Stimulated activated CD4-positive, alpha-beta T cell treated with anti-CD3 and anti-CD28 coated beads, Interleukin-1b, Interleukin-23, amount 100 ng/mL, for 1 hour (primary cell): ENCODE data around the gene NOL4L.

Source experiments
- DNase-seq, 2 donors: peaks; one replicate each; pipeline ENCODE4 v3.0.0-alpha.2; 2020; ENCODE audit warnings: low read depth in 2 of 2

NOL4L gene

DNA sequence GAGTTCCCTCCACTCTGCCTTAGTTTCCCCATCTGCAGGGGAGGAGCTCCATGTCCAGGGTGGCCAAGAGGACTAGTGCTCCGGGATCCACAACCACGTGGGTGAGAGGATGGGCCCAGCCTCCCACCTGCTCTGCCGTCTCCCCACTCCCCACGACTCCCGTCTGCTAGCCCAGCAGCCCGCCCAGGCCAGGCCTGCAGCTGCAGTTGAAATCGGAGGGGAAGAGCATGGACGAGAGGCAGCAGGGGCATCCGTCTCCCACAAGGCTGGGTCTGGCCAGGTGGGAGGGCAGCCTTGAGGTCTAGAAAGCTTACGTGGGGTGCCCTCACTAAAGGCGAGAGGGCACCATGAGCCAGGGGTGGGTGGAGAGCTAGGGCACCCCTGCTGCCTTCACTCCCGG lies 8.6 kb downstream of the NOL4L start:
- DNase-seq = no peak

DNA sequence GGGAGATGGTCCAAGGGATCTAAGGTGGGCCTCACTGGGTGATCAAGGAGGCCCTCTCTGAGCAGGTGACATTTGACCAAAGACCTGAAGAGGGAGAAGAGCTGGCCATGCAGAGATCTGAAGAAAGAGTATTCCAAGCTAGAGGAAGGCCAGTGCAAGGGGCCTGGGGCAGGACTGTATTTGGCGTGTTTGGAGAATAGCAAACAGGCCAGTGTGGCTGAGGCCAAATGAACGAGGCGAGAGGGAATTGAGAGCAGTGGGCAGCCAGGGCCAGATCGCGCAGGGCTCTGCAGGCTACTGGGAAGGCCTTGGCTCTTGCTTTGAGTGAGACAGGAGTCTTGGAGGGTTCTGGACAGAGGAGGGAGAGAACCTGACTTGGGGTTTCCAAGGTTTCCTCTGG lies 9.3 kb downstream of the NOL4L start:
- no peak for DNase-seq

DNA sequence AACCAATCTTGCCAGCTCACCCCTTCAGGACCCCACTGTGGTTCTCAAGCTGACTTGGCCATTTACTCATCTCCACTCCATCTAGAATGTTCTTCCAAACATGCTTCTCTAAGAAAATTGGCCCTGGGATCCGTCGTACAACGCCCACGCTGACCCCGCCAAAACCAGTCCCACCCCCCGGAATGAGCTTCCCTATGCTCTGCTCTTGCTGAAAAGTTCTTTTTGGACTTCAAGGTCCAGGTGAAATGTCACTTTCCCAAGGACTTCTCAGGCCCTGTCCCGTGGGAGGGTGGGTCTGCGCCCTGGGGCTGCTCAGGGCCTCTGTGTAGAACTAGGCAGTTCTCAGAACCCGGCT lies 9.9 kb downstream of the NOL4L start:
- no peak for DNase-seq

DNA sequence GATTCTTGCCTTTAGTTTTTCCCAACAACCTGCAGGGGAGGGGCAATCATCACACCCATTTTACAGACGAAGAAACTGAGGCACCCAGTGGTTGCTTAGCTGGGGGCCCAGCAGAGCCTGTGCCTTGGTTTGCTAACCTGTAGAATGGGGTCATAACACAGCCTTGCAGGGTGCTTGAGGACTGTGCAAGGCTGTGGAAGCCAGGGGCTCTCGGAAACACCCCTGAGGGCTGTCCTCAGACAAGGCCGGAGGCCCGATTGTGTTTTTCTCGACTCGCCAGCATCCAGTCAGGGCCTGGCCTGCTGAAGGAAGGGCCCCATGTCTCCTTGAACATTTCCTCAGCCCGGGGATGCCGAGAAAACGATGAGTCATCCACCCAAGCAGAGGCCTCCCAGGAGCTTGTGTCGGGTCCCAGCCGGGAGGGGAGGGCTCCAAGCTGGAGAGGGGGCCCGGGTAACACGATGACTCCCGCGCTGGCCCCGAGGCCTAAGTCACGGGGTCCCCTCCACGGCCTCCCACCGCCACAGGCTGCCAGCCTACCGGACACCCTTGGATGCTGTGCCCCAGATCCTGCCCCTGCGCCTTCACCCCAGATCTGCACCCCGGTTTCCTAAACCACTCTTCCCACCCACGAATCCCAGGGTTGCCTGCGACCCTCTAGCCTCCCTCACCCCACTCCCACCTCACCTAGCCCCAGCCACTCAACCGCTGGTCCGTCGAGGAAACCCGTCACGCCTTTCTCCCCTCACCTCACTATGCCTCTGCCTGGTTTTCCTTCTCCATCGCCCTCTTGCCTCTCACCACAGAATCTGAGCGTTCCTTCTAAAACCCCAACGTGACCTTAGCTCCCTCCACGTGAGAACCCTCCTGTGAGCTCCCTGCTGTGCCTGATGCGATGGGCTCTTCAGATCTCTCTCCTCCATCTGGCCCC lies 10.6 kb downstream of the NOL4L start:
- no peak for DNase-seq

DNA sequence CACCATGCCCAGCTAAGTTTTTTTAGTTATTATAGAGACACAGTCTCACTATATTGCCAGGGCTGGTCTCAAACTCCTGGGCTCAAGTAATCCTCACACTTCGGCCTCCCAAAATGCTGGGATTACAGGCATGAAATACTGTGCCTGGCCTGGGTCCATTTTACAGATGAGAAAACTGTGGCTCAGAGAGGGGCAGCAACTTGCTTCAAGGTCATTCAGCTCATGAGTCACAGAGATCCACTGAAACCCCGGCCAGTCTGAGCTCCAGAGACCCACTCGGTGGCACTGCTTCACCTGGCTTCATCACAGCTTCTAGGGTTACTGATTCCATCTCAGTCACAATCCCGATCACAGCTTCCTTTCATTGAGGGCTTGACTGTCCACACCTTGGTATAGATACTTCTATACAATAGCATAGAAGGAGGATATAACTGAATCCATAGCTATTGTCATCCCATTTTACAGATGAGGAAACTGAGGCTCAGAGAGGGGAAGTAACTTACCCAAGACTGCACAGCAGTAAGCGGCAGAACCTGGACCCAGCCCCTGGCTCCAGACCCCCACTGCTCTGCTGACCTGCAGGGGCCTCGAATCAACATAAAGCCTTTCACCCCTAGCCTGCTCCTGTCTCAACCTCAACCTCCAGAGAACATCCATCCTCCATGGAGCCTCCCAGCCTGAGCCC lies 11.8 kb downstream of the NOL4L start:
- DNase-seq = no peak

DNA sequence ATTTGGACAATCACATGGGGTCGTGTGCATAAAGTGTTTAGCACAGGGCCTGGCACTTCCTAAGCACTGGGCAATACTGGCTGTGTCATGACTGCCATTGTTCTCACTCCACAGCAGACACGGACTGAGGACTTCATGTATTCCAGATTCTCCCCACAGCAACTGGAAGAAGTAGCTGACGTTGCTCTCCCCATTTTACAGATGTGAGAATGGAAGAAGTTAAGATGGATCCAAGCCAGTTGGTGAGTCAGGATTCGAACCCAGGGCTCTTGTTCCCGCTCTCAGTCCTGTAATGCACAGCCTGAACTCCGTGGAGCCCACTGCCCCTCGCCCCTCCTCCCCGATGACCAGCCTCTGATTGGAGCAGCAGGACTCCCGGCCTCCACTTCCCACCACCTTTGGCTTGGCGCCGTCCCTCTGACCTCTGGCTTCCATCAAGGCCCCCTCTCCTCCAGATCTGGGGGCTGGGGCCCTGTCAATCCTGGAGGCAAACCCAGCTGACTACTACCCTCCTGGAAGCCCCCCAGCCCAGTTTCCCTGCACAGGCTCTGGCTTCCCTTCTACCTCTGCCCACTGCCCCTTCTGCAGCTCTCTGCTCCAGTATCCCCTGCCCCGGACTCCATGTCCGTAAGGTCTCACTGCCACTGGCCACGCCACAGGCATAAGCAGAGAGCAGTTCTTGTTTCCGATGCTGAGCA lies 12.7 kb downstream of the NOL4L start:
- no peak for DNase-seq

DNA sequence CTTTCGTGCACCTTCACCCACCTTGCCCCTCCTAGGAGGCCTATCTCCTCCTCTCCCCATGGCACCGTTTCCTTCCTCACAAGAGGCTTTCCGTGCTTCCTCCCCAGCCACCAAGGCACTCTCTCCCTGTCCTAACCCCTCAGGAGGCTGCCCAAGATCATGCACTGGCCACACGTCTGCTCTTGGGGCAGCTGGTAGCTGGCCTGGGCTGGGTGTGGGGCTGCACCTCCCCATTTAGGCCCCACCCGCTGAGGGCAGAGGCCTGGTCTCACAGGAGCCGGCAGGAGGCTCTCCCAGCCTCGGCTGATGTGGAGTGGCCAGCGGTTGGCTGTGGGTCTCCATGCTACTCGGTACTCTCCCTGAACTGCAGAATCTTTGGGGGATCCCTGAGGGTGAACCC lies 13.6 kb downstream of the NOL4L start:
- DNase-seq = no peak

DNA sequence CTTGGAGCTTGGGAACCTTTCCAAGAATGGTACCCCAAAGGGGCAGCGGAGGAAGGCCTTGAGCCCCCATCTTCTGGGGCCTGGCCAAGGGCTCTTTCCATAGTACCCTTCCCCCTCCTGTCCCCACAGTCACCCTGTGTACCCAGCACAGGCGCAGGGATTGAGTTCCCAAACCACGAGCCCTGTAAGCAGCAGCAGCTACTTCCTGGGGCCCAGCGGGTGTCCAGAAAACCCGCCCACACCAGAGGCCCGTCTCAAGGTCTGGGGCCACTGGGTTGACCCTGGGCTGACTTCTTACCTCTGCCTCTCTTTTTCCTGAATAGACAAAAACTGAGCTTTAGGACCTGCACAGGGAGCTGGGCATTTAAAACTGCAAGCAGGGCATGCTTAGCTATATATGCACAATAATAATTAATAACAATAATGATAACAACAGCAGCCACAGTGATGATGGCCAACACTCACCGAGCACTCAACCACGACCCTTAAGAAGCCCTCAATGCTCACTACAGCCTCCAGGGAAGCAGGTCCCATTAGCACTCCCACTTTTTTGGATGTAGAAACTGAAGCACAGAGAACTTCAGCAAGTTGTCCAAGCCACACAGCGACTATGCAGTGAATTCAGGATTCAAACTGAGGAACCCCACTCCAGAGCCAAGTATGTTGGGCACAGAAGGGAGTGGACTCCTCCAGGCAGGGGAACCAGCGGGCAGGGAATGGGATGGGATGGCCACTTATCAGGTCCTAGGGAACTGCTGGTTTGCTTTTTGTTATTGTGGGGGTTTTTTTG lies 14.5 kb downstream of the NOL4L start:
- no peak for DNase-seq

DNA sequence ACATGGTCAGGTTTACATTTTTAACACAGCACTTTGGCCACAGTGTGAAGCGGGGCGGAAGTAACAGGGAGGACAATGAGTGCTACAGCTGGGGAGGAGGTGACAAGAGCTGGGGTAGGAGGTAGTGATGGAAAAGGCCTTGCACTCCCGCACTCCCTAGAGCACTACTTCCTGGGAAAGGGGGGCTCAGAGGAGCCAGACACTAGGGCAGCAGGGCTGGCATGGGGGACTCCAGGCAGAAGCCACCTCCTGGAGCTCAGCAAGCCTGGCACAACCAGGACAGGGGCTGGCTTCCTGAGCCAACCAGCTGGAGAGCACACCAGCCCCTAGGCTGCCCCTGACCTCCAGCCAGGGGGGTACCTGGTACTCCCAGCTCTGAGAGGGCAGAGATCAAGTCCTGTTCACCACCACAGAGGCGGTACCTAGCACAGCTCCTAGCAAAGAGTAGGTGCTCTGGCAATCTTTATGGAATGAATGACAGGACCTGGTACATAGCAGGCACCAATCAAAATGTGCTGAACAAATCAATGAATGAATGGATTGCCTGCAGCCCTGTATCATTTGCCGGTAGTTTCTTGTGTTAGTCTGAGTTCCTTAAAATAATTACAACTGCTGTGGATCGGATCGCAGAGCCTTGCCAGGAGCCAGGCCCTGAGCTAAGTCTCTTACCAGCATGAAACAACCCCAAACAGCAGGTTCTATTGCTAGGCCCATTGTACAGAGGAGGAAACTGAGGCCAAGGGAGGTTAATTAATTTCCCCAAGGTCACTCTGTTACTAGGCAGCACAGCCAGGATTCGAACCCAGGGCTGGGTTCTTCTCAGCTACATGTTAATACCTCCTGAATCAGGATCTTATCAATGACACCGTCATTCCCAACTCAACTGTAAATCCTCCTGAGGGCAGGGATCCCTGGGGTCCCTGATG lies 15.5 kb downstream of the NOL4L start:
- DNase-seq = no peak

DNA sequence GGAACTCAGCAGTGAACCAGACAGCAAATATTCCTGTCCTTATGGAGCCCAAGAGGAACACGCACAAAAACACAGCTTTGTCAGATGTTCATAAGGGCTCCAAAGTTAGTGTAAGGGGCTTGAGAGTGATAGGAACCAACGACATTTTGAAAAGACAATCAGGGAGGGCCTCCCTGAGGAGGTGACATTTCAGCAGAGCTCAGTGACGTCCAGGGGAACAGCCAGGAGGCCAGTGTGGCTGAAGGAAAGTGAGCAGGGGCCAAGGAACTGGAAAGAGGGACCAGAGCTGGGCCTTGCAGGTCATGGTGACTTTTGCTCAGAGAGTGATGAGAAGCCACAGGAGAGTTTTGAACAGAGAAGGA lies 16.1 kb downstream of the NOL4L start:
- DNase-seq = no peak

DNA sequence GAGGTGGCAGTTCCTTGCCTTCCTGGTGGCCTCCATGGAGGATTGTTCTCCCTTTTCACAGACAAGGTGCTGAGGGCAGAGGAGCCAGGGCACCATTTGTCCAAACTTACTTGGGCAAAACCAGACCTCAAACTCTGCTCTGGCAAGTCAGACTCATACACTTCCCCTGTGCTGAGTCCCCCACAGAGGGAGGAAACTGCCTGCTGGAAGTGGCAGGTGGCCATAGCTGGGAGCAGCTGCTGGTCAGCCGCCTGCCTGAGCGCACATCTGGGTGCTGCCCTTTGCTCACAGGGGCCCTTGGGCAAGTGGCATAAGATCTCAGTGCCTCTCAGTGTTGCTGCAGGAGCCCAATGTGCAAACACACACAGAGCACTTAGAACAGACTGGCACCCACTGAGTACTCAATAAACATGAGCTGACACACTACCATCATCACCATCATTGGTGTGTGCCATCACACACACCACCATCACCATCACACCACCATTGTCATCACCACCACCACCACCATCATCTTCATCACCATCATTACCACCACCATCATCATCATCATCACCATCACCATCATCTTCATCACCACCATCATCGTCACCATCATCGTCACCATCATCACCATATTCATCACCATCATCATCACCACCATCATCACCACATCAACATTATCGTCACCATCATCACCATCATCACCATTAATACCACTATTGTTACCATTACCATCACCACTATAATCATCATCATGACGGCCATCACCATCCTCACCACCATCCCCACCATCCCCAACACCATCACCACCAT lies 17.6 kb downstream of the NOL4L start:
- no peak for DNase-seq

DNA sequence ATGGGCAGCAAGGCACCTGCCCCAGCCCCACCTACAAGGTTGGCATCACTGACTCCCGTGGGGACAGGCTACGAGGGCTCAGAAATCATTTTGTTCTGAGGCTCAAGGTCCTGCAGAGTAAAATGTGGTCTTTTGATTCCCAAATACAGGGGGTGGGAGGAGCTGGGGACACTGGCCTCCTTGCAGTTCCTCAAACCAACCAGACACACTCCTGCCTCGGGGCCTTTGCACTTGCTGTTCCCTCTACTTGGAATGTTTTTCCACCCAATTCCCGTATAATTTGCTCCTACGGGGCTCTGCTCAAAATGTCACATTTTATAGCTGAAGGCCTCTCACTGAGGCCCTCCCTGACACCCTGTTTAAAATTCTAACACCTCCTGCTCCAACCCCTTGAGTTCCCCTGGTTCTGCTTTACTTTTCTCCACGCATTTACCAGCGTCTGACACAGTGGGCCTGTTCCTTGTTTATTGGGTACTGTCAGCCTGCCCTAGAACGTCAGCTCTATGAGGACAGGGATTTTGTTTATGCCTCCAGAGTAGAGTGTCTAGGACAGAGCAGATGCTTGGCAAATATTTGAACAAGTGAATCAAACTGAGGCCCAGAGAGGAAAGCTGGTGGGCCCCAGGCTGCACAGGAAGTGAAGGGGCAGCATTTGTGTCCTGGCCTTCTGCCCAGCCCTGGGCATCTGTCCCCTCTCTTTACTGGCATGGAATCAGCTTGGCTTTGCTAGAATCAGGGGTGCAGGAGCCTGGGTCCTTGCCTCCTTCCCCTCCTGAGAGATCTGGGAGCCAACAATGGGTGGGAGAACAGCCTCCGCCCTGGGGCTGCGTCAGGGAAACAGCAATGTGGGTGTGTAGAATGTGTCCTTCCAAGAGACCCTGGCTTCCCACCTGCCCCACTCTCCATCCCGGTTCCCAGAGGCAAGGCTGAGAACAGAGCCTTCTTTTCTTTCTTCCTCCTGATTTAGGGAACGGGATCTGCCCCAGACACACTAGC lies 18.5 kb downstream of the NOL4L start:
- DNase-seq = no peak

DNA sequence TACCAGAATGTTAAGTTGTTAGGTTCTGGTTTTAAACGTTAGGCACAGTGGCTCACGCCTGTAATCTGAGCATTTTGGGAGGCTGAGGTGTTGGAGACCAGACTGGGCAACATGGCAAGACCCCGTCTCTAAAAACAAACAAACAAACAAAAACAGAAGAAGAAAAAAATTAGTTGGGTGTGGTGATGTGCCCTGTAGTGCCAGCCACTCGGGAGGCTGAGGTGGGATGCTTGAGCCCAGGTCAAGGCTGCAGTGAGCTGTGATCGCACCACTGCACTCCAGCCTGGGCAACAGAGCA lies 19.4 kb downstream of the NOL4L start:
- DNase-seq = no peak

DNA sequence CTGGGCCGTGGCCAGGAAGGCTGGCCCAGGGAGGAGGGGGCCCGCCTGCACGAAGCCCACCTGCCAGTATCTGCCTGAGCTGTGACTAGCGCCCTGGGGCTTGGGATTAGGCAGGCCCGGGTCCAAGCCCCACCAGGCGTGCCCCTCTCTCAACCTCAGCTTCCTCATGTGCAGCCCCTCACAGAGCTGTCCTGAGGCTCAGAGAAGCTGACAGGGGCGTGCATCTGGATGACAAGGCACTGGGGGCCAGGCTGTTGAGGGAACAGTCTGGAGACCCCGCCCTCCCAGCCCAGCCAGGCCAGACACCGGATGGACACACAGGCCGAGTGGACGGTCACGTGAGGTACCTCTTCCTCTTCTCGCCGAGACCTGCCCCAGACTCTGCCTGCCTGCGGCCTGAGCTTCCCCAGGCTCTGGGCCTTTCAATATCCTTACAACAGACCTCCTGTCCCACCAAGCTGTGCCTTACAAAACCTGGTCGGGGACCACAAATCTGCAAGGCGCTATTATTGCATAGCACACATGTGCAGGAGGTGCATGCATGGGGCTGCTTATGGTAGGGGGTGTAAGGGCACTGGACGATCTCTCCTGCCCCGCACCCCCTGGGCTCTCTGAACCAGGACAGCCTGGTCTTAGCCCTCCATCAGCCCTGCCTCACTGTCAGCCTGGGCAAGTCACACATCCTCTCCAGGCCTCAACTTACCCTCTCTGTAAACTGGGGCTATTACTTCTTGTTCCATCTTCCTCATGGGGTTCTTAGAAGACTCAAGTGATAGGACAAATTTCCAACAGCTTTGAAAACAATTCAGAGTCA lies 20.0 kb downstream of the NOL4L start:
- no peak for DNase-seq

DNA sequence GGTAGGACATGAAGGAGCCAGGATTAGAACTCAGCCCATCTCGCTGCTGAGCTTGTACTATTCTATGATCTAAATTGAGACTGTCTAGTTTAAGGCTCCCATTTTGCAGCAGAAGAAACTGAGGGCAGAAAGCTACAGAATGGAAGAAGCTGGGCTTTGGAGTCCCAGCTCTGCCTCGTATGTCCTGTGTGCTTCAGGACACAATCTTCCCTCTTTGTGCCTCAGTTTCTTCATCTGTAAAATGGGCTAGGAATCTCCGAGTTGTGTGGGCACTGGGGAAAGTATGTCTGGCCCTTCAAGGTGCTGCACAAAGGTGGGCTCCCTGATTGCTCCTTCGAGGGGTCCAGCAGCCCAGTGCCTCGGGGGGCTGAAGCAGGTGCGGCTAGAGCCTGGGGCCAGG lies 20.7 kb downstream of the NOL4L start:
- DNase-seq = no peak

DNA sequence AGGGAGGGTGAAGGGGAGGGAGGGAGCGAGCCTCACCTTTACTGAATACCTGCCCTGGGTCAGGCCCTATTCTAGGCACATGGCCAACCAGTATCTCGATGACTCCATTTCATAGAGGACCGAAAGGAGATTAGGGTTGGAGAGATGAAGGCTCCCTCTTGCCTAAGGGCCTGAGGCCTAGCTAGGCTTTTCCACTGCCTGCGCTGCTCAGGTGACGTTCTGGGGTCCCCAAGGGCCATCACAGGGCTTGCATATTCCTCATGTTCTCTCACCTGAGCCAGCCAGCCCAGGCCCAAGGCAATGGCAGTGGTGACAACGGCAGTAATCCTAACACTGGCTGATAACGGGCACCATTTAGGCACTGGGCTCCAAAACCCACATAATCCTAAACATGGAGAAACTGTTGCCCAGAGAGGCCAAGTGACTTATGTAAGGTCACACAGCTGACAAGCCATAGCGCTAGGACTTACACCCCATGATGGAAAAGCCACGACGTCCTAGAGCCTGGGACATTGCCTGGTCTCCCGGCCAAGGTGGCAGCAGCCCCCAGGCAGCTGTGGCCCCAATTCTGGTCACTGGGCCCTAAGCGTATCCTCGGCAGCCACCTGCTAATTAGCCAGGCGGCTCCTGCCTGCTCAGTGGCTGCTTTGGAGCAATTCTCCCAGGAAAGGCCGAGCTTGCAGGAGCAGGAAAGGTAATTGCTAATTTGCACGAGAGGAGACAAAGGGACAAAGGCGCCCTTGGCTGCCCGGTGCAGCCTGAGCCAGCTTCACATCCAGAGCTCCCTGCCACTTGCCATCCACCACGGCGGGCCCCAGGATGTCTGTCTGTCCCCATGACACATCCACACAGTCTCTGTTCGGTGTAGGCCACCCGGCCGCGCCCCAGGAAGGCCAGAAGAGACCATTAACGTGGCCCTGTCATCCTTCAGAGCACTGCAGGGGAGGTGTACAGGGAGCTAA lies 21.5 kb downstream of the NOL4L start:
- no peak for DNase-seq

DNA sequence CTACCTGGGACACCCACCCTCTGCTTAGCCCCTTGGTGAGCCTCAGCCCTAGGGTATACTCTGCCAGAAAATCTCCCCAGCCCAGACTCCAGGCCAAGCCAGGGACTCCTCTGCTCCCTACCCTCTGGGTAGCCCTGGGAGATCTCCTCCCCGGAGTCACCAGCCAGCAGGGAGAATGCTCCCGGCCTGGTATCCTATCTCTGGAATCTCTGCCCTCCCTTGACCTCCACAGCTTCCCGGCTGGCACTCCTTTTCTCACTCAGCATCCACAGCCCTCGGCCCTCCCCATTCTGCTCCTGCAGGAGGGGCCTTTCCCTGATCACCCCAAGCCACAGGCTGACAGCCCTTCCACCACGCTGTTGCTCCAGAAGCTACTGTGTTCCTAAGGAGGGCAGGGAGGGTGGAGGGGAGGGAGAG lies 22.6 kb downstream of the NOL4L start:
- no peak for DNase-seq
